ENCODE results near the gene PCCA.

DNA sequence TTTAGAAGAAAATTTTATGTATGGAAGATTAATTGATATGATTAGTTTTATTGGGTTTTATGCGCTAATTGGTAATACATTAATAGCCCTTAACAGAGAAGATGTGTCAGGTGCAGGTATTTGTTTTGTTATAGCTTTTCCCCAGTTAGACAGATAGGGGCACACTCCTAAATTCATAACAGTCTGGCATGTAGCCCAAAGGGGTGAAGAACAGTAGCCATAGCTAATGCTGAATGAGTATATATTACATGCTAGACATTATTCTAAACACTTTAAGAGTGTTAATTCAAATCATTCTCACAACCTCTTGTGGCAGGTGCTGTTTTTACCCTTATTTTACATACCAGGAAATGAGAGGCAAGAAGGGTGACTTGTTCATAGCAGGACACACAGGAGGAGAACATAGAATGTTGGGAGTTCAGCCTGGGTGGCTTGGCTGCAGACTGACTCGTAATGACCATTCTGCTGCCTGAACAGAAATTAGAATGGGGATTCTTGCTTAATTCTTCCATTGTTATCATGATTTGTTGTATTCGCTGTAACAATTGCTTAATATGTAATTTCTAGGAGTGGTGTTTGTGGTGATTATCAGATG lies 20.1 kb downstream of the PCCA start:
- TF ChIP-seq BHLHE40 (IDR thresholded peaks at IDR 0.05; ENCODE audit: borderline replicate concordance) (no peak), FOXM1 (IDR thresholded peaks at IDR 0.05; ENCODE audit: borderline replicate concordance) (no peak), FOXK2 (IDR thresholded peaks at IDR 0.05) (no peak)
